Smooth muscle cell (in vitro differentiated cells): ENCODE data around the gene PDE2A. TPM values are rescaled to one million over a fixed set of nuclear protein-coding genes. Genes with fewer than 3 reads are reported as not detected.

Source experiments
- DNase-seq: peaks from one replicate; lab custom pipeline; 2025; ENCODE audit not compliant: unreplicated experiment; lab: John Stamatoyannopoulos, UW
- H2AFZ ChIP-seq: fragments of 200-600 bp; sonication (generic); 2 replicates; pipeline ENCODE4 v1.6.0; 2016; ENCODE audit warnings: antibody characterized with exemption, low read depth, mild to moderate bottlenecking
- H3F3A ChIP-seq: fragments of 200-600 bp; sonication (generic); 2 replicates; pipeline ENCODE4 v1.6.0; 2017; ENCODE audit warnings: antibody characterized with exemption, low read depth
- H3K27ac ChIP-seq: fragments of 200-600 bp; sonication (generic); 2 replicates; pipeline ENCODE4 v1.5.1; 2016; ENCODE audit warnings: low read depth, mild to moderate bottlenecking
- H3K27me3 ChIP-seq: fragments of 200-600 bp; sonication (generic); 2 replicates; pipeline ENCODE4 v1.6.1; 2016; ENCODE audit warnings: low read depth, mild to moderate bottlenecking
- H3K36me3 ChIP-seq: fragments of 200-600 bp; sonication (generic); 2 replicates; pipeline ENCODE4 v1.5.1; 2016; ENCODE audit warnings: low read depth
- H3K4me1 ChIP-seq: fragments of 200-600 bp; sonication (generic); 2 replicates; pipeline ENCODE4 v1.5.1; 2016; ENCODE audit warnings: low read depth
- H3K4me2 ChIP-seq: fragments of 200-600 bp; sonication (generic); 2 replicates; pipeline ENCODE4 v1.6.0; 2016; ENCODE audit warnings: mild to moderate bottlenecking
- H3K4me3 ChIP-seq: fragments of 200-600 bp; sonication (generic); 2 replicates; pipeline ENCODE4 v1.5.1; 2016; ENCODE audit warnings: mild to moderate bottlenecking
- H3K79me2 ChIP-seq: fragments of 200-600 bp; sonication (generic); 2 replicates; pipeline ENCODE4 v1.6.0; 2016; ENCODE audit warnings: low read depth, mild to moderate bottlenecking
- H3K9ac ChIP-seq: fragments of 200-600 bp; sonication (generic); 2 replicates; pipeline ENCODE4 v1.6.0; 2016; ENCODE audit warnings: low read depth
- H3K9me3 ChIP-seq: fragments of 200-600 bp; sonication (generic); replicated peaks from 2 replicates; pipeline ENCODE4 v1.5.1; 2016; ENCODE audit warnings: low read depth
- H4K20me1 ChIP-seq: fragments of 200-600 bp; sonication (generic); 2 replicates; pipeline ENCODE4 v1.6.0; 2016; ENCODE audit warnings: low read depth
- WGBS: methylation state at CpG from one replicate; pipeline ENCODE4 v1.1.7; 2016; ENCODE audit warnings: low lambda C conversion rate; 5-methylcytosine and 5-hydroxymethylcytosine counted together
- polyA plus RNA-seq: library from polyadenylated mRNA; unstranded; fragments of >200 nt; fragmentation: Nextera tagmentation; extraction: Ambion mirVana; gene quantifications from 2 replicates; pipeline ENCODE4 v1.2.1, GENCODE V29; 2016
- total RNA-seq: library from RNA; depleted of rRNA; stranded (reverse); fragments of >200 nt; gene quantifications from 2 replicates; pipeline ENCODE4 v1.2.3, GENCODE V29; 2014
- TF ChIP-seq, protein P1 (sequence below): fragments of 200-600 bp; sonication (generic); IDR thresholded peaks from 2 replicates; pipeline ENCODE4 v1.5.1; 2017; ENCODE audit warnings: borderline replicate concordance, mild to moderate bottlenecking, antibody characterized with exemption; ENCODE audit not compliant: insufficient read depth, poor library complexity, severe bottlenecking

Gene PDE2A
- total and polyA plus RNA-seq, 2 experiments from 2014 or later, result 1.0 TPM; not detected in 1

- Histone ChIP-seq H3K9ac (no peak overlapping the region), H3K79me2 (no peaks in the 10 kb centered on the region), H3F3A (no peaks in the 10 kb centered on the region), H4K20me1 (peaks cover 36% of the 10 kb centered on the region), H3K4me2 (no peak overlapping the region), H3K27ac (no peak overlapping the region), H3K4me1 (peaks cover 25% of the 10 kb centered on the region), H3K36me3 (no peaks in the 10 kb centered on the region), H3K4me3 (no peak overlapping the region), H2AFZ (no peak overlapping the region), H3K9me3 (no peaks in the 10 kb centered on the region), H3K27me3 (no peaks in the 10 kb centered on the region)
- 96% methylated on average over 10 of the region's 10 CpGs for WGBS
- TF ChIP-seq, protein P1, sequence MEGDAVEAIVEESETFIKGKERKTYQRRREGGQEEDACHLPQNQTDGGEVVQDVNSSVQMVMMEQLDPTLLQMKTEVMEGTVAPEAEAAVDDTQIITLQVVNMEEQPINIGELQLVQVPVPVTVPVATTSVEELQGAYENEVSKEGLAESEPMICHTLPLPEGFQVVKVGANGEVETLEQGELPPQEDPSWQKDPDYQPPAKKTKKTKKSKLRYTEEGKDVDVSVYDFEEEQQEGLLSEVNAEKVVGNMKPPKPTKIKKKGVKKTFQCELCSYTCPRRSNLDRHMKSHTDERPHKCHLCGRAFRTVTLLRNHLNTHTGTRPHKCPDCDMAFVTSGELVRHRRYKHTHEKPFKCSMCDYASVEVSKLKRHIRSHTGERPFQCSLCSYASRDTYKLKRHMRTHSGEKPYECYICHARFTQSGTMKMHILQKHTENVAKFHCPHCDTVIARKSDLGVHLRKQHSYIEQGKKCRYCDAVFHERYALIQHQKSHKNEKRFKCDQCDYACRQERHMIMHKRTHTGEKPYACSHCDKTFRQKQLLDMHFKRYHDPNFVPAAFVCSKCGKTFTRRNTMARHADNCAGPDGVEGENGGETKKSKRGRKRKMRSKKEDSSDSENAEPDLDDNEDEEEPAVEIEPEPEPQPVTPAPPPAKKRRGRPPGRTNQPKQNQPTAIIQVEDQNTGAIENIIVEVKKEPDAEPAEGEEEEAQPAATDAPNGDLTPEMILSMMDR, result no peak
- no peak for DNase-seq
Measured at GRCh38 chr11:72701466-72701865, 27.2 kb upstream of the PDE2A start.

GRCh38 chr11:72700146-72700545 lies 25.9 kb upstream of the PDE2A start:
- peaks cover 18% of the 10 kb centered on the region for H3K4me1 ChIP-seq
- 70% methylated on average over 3 of the region's 3 CpGs for WGBS
- DNase-seq, result no peak

DNA sequence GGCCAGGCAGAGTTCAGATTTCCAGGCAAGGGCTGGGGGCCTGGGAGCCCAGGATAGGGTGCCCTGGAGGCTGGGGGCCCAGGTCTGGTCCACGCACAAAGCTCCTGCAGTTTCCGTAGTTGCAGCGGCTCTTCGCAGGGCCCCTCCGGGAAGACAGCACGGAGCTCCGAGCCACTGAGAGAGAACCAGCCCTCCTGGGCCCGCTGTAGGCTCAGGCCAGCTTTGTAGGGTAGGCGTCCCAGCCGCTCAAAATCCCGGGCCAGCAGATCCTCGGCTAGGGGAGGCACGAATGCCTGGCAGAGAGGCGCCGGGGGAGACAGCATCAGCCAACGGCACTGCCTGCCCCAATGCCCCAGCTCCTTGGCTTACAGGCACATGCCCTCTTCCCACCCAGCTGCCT lies 23.6 kb upstream of the PDE2A start:
- DNase-seq, result no peak
- Histone ChIP-seq H3K9me3 (no peaks in the 10 kb centered on the region), H3K4me1 (peaks cover 4% of the 10 kb centered on the region), H3K4me2 (no peak overlapping the region), H3K27me3 (no peaks in the 10 kb centered on the region), H4K20me1 (peaks cover 22% of the 10 kb centered on the region), H3K27ac (no peak overlapping the region), H3K9ac (no peak overlapping the region), H3K79me2 (no peaks in the 10 kb centered on the region), H3K36me3 (no peaks in the 10 kb centered on the region), H2AFZ (no peak overlapping the region), H3F3A (no peaks in the 10 kb centered on the region), H3K4me3 (no peak overlapping the region)
- WGBS, result 91% methylated on average over 12 of the region's 16 CpGs
- TF ChIP-seq, protein P1, result no peak

More at GRCh38 chr11:72700146-72700545, 25.9 kb upstream of the PDE2A start:
- Histone ChIP-seq H3K79me2 (no peaks in the 10 kb centered on the region), H3K4me3 (no peak overlapping the region), H3K4me2 (no peak overlapping the region), H3F3A (no peaks in the 10 kb centered on the region), H2AFZ (no peak overlapping the region), H3K27ac (no peak overlapping the region), H3K9ac (no peak overlapping the region), H3K36me3 (no peaks in the 10 kb centered on the region), H3K9me3 (no peaks in the 10 kb centered on the region), H4K20me1 (peaks cover 34% of the 10 kb centered on the region), H3K27me3 (no peaks in the 10 kb centered on the region)
- TF ChIP-seq, protein P1, result no peak
